HCT116 (cell line): ENCODE measurements around the gene MED13L. TPM values are rescaled to one million over a fixed set of nuclear protein-coding genes. Genes with fewer than 3 reads are reported as not detected.

Experiments used
- ATAC-seq: fragments of 200-7000 bp; cut with Tn5 transposase; 2 replicates; pipeline ENCODE4 v1.9.1; 2020; ENCODE audit warnings: mild to moderate bottlenecking, moderate library complexity
- BruUV-seq: library from RNA; stranded (reverse); fragments of 400-500 nt; replicated peaks from 2 replicates; lab custom pipeline; 2021; lab: Mats Ljungman, UMichigan
- CTCF ChIA-PET: fragments of 300-600 bp; sonication (Branson Sonifier 250); formaldehyde crosslinking; loops from one replicate; lab custom pipeline; 2021; ENCODE audit warnings: antibody characterized with exemption; lab: Charles Lee
- POLR2A ChIA-PET: fragments of 300-600, 350-600 bp; sonication (Branson Sonifier 250); formaldehyde crosslinking; loops from one replicate; lab custom pipeline; 2021; ENCODE audit warnings: antibody characterized with exemption; lab: Charles Lee
- RAD21 ChIA-PET, 2 experiments: fragments of 300-600 bp; sonication (Branson Sonifier 250); formaldehyde crosslinking; loops; one replicate each; lab custom pipeline; 2023; ENCODE audit warnings: low total read pairs in 2 of 2; ENCODE audit not compliant: uncharacterized antibody in 2 of 2, unreplicated experiment in 2 of 2, low non-redundant PET in 1 of 2; lab: Charles Lee
- DNase-seq: peaks from one replicate; pipeline ENCODE4 v3.0.0-alpha.2; 2010; ENCODE audit warnings: low read depth, low spot score
- H2AFZ ChIP-seq: fragments of 200-600 bp; shearing (Covaris generic), sonication (generic); 2 replicates; pipeline ENCODE4 v1.6.1; 2017; ENCODE audit warnings: low read depth, mixed run types, mixed read lengths, antibody characterized with exemption, low read length; ENCODE audit not compliant: poor library complexity, severe bottlenecking
- H3K27ac ChIP-seq: 2 replicates; pipeline ENCODE4 v1.5.1; 2012; ENCODE audit warnings: low read depth, low read length
- H3K27me3 ChIP-seq: fragments of 200-600 bp; sonication (generic); 2 replicates; pipeline ENCODE4 v1.6.1; 2016; ENCODE audit warnings: mixed run types, low read length, mixed read lengths; ENCODE audit not compliant: insufficient read depth
- H3K36me3 ChIP-seq, 2 experiments: fragments of 200-500 bp in 1 of 2; fragments of 200-600 bp in 1 of 2; sonication (Bioruptor generic) in 1 of 2; sonication (generic) in 1 of 2; 2 replicates each; pipeline versions ENCODE4 v1.5.1 to v1.6.1; 2014 to 2016; ENCODE audit warnings: low read length in 2 of 2, inconsistent platforms in 1 of 2, mixed read lengths in 1 of 2, mixed run types in 1 of 2; ENCODE audit not compliant: insufficient read depth in 2 of 2, control insufficient read depth in 1 of 2
- H3K4me1 ChIP-seq, 2 experiments: fragments of 200-600 bp in 1 of 2; sonication (generic) in 1 of 2; 2 replicates each; pipeline versions ENCODE4 v1.5.1 to v1.6.1; 2012 to 2017; ENCODE audit warnings: low read length in 2 of 2, inconsistent platforms in 1 of 2, mild to moderate bottlenecking in 1 of 2, mixed read lengths in 1 of 2, mixed run types in 1 of 2, moderate library complexity in 1 of 2; ENCODE audit not compliant: insufficient read depth in 2 of 2, control insufficient read depth in 1 of 2
- H3K4me2 ChIP-seq: fragments of 200-600 bp; sonication (generic); 2 replicates; pipeline ENCODE4 v1.6.1; 2017; ENCODE audit warnings: mixed run types, low read length, mixed read lengths
- H3K4me3 ChIP-seq, 2 experiments: fragments of 200-600 bp in 1 of 2; sonication (generic) in 1 of 2; replicated peaks in 1 of 2; 2 replicates each; pipeline ENCODE4 v1.5.1; 2011 to 2016; ENCODE audit warnings: low read length in 2 of 2, control low read depth in 1 of 2, low read depth in 1 of 2, mild to moderate bottlenecking in 1 of 2, mixed read lengths in 1 of 2, mixed run types in 1 of 2
- H3K79me2 ChIP-seq: fragments of 200-600 bp; sonication (generic); 2 replicates; pipeline ENCODE4 v1.6.1; 2017; ENCODE audit warnings: mild to moderate bottlenecking, mixed run types, low read length, moderate library complexity, mixed read lengths; ENCODE audit not compliant: insufficient read depth
- H3K9ac ChIP-seq: fragments of 200-600 bp; sonication (generic); 2 replicates; pipeline ENCODE4 v1.6.1; 2016; ENCODE audit warnings: low read length, mixed read lengths
- H3K9me2 ChIP-seq: fragments of 200-600 bp; sonication (generic), shearing (Covaris generic); 2 replicates; pipeline ENCODE4 v1.6.1; 2017; ENCODE audit warnings: mixed run types, mild to moderate bottlenecking, moderate library complexity; ENCODE audit not compliant: insufficient read depth
- H3K9me3 ChIP-seq, 2 experiments: fragments of 200-500 bp in 1 of 2; fragments of 200-600 bp in 1 of 2; sonication (Bioruptor generic) in 1 of 2; sonication (generic) in 1 of 2; 2 replicates each; pipeline ENCODE4 v1.6.1; 2014 to 2017; ENCODE audit warnings: low read length in 2 of 2, mixed read lengths in 2 of 2, inconsistent platforms in 1 of 2, low read depth in 1 of 2, mild to moderate bottlenecking in 1 of 2, mixed run types in 1 of 2, moderate library complexity in 1 of 2; ENCODE audit not compliant: control insufficient read depth in 1 of 2, insufficient read depth in 1 of 2
- H4K20me1 ChIP-seq: fragments of 200-600 bp; sonication (generic), shearing (Covaris generic); 2 replicates; pipeline ENCODE4 v1.6.1; 2017; ENCODE audit warnings: mixed run types, mild to moderate bottlenecking, moderate library complexity; ENCODE audit not compliant: insufficient read depth
- CEBPB ChIP-seq: IDR thresholded peaks from 2 replicates; pipeline ENCODE4 v1.6.1; 2012; ENCODE audit warnings: low read depth
- EGR1 ChIP-seq: IDR thresholded peaks from 2 replicates; pipeline ENCODE4 v1.6.1; 2012; ENCODE audit warnings: low read depth
- EZH2 ChIP-seq: fragments of 200-600 bp; sonication (generic); IDR thresholded peaks from 2 replicates; pipeline ENCODE4 v1.6.1; 2017; ENCODE audit warnings: antibody characterized with exemption, mixed run types
- JUND ChIP-seq: IDR thresholded peaks from 2 replicates; pipeline ENCODE4 v1.6.1; 2012
- MAX ChIP-seq: IDR thresholded peaks from 2 replicates; pipeline ENCODE4 v1.6.1; 2012
- POLR2A ChIP-seq: IDR thresholded peaks from 2 replicates; pipeline ENCODE4 v1.7.0; 2011; ENCODE audit warnings: borderline replicate concordance; ENCODE audit not compliant: insufficient read depth, insufficient read length; ENCODE audit errors: extremely low read depth
- SIN3A ChIP-seq: IDR thresholded peaks from 2 replicates; pipeline ENCODE4 v1.6.1; 2012; ENCODE audit warnings: low read depth
- SP1 ChIP-seq: IDR thresholded peaks from 2 replicates; pipeline ENCODE4 v1.6.1; 2012; ENCODE audit warnings: low read depth
- TCF7L2 ChIP-seq: IDR thresholded peaks from 2 replicates; pipeline ENCODE4 v1.7.0; 2011; ENCODE audit warnings: borderline replicate concordance, inconsistent platforms; ENCODE audit not compliant: insufficient read depth, insufficient read length; ENCODE audit errors: extremely low read depth
- YY1 ChIP-seq: IDR thresholded peaks from 2 replicates; pipeline ENCODE4 v1.6.1; 2011; ENCODE audit warnings: low read length, low read depth, moderate library complexity, mild to moderate bottlenecking; ENCODE audit not compliant: insufficient replicate concordance; ENCODE audit errors: extremely low read depth
- ZNF274 ChIP-seq: fragments of 200-500 bp; sonication (Bioruptor generic); IDR thresholded peaks from 2 replicates; pipeline ENCODE4 v1.6.1; 2014; ENCODE audit warnings: mild to moderate bottlenecking, low read depth, low read length, inconsistent platforms
- intact Hi-C: fragments of 100-400 bp; cut with micrococcal nuclease; formaldehyde crosslinking; loops from 2 replicates; pipeline ENCODE4 v1.10.0; 2022
- total RNA-seq: library from RNA; stranded (reverse); gene quantifications from one replicate; pipeline ENCODE4 v1.2.1, GENCODE V29; 2021; ENCODE audit not compliant: unreplicated experiment
- TF ChIP-seq, protein P1 (sequence below): IDR thresholded peaks from 2 replicates; pipeline ENCODE4 v1.6.1; 2012; ENCODE audit warnings: low read depth

The MED13L gene
- total RNA-seq, 1 experiment from 2014 or later, result 176 TPM

GRCh38 chr12:115990241-115990640, 287.3 kb downstream of the MED13L start:
- Histone ChIP-seq H3K27ac (no peak overlapping the region), H2AFZ (no peak overlapping the region), H3K9ac (no peak overlapping the region), H3K9me3 (no peaks in the 10 kb centered on the region), H3K4me3 (no peak overlapping the region), H3K9me2 (no peaks in the 10 kb centered on the region), H3K4me1 (no peaks in the 10 kb centered on the region), H3K79me2 (peaks cover 89% of the 10 kb centered on the region), H3K36me3 (peaks cover 30 to 48% of the 10 kb centered on the region in 2 experiments), H4K20me1 (peaks cover 17% of the 10 kb centered on the region; the same call in 1 of the 2 replicates), H3K4me2 (no peak overlapping the region), H3K27me3 (no peaks in the 10 kb centered on the region)
- BruUV-seq, result no TSS peak
- DNase-seq, result no peak
- ChIA-PET RAD21 (no interaction called here), POLR2A (no interaction called here), CTCF (no interaction called here)
- ATAC-seq, result no peak
- intact Hi-C loops, result no loop called here
- TF ChIP-seq EGR1, result no peak
- no peak for TF ChIP-seq SIN3A
- no peak for TF ChIP-seq JUND
- TF ChIP-seq, protein P1, sequence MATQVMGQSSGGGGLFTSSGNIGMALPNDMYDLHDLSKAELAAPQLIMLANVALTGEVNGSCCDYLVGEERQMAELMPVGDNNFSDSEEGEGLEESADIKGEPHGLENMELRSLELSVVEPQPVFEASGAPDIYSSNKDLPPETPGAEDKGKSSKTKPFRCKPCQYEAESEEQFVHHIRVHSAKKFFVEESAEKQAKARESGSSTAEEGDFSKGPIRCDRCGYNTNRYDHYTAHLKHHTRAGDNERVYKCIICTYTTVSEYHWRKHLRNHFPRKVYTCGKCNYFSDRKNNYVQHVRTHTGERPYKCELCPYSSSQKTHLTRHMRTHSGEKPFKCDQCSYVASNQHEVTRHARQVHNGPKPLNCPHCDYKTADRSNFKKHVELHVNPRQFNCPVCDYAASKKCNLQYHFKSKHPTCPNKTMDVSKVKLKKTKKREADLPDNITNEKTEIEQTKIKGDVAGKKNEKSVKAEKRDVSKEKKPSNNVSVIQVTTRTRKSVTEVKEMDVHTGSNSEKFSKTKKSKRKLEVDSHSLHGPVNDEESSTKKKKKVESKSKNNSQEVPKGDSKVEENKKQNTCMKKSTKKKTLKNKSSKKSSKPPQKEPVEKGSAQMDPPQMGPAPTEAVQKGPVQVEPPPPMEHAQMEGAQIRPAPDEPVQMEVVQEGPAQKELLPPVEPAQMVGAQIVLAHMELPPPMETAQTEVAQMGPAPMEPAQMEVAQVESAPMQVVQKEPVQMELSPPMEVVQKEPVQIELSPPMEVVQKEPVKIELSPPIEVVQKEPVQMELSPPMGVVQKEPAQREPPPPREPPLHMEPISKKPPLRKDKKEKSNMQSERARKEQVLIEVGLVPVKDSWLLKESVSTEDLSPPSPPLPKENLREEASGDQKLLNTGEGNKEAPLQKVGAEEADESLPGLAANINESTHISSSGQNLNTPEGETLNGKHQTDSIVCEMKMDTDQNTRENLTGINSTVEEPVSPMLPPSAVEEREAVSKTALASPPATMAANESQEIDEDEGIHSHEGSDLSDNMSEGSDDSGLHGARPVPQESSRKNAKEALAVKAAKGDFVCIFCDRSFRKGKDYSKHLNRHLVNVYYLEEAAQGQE, result no peak
- no peak for TF ChIP-seq EZH2
- no peak for TF ChIP-seq MAX
- TF ChIP-seq ZNF274, result no peak
- no peak for TF ChIP-seq CEBPB
- no peak for TF ChIP-seq SP1
- TF ChIP-seq YY1, result no peak
- TF ChIP-seq POLR2A, result no peak
- no peak for TF ChIP-seq TCF7L2
